ENCODE data around the gene BRWD1. TPM values are rescaled to one million over a fixed set of nuclear protein-coding genes. Genes with fewer than 3 reads are reported as not detected.

The BRWD1 gene
- polyA plus RNA-seq, 1 donor from 2014 or later, result 246 TPM

DNA sequence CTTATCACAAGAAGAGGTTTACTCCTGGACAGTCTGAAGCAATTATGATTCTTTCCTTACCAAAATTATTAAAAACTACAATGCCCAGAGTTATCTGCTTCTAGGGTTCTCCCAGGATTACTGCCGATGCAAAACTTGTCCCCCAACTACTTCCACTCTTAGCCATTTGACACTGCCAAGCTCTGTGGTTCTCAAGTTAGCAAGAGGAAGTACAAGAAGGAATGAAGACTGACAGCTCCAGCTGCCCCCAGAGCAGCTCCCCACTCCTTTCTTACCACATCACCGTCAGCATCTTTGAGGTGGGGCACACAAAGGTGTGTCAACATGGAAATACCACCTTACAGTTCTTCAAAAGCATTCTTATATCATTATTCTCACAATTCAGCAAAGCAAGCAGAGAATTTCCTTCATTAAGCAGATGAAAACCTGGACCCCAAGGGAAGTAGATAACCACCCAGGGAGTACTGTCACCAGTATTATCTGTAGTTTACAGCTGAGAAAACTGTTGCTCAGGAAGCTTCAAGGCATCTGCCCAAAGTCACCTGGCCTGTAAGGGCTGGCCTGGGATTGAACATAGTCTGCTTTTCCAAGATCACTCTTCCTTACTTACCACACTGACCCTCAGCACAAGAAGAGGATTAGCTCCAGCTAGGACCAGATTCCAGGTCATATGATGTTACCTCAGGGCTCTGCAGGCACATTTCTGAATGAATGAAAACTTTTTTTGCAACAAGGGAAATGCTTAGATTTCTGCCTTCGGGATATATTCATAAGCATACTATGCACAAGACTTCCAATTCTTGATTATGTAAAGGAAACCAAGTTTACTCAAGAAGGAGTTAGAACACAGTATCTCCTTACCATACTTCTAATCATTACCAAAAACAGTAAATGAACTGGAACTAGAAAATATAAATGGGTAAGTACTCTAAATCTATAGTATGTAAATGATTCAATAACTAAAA lies 139.4 kb downstream of the BRWD1 start:
- H3K79me2 ChIP-seq (replicated peaks; ENCODE audit: insufficient read depth, low read length), result no peaks in the 10 kb centered on the region
- H3K27ac ChIP-seq (ENCODE audit: low read length), result no peak overlapping the region
- H3K9ac ChIP-seq (ENCODE audit: low read length), result no peak overlapping the region
- no peak overlapping the region for H2AFZ ChIP-seq (ENCODE audit: low read depth, low read length)
- H3K9me3 ChIP-seq (ENCODE audit: low read length), result no peaks in the 10 kb centered on the region
- no peaks in the 10 kb centered on the region for H4K20me1 ChIP-seq (ENCODE audit: insufficient read depth)
- no peaks in the 10 kb centered on the region for H3F3A ChIP-seq (ENCODE audit: insufficient read depth, low read length, poor library complexity, severe bottlenecking)
- TF ChIP-seq TAF1 (IDR thresholded peaks at IDR 0.05; ENCODE audit: low read depth), result no peak
- TF ChIP-seq EP300 (conservative IDR thresholded peaks at IDR 0.05; ENCODE audit: poor library complexity, severe bottlenecking), result no peak
- TF ChIP-seq, protein P1, sequence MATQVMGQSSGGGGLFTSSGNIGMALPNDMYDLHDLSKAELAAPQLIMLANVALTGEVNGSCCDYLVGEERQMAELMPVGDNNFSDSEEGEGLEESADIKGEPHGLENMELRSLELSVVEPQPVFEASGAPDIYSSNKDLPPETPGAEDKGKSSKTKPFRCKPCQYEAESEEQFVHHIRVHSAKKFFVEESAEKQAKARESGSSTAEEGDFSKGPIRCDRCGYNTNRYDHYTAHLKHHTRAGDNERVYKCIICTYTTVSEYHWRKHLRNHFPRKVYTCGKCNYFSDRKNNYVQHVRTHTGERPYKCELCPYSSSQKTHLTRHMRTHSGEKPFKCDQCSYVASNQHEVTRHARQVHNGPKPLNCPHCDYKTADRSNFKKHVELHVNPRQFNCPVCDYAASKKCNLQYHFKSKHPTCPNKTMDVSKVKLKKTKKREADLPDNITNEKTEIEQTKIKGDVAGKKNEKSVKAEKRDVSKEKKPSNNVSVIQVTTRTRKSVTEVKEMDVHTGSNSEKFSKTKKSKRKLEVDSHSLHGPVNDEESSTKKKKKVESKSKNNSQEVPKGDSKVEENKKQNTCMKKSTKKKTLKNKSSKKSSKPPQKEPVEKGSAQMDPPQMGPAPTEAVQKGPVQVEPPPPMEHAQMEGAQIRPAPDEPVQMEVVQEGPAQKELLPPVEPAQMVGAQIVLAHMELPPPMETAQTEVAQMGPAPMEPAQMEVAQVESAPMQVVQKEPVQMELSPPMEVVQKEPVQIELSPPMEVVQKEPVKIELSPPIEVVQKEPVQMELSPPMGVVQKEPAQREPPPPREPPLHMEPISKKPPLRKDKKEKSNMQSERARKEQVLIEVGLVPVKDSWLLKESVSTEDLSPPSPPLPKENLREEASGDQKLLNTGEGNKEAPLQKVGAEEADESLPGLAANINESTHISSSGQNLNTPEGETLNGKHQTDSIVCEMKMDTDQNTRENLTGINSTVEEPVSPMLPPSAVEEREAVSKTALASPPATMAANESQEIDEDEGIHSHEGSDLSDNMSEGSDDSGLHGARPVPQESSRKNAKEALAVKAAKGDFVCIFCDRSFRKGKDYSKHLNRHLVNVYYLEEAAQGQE (IDR thresholded peaks at IDR 0.05; ENCODE audit: borderline replicate concordance), result no peak
- no peaks in the 10 kb centered on the region for H3K27me3 ChIP-seq (ENCODE audit: insufficient read depth, low read depth, low read length)
- no peaks in the 10 kb centered on the region for H3K9me2 ChIP-seq (ENCODE audit: insufficient read depth, low read length)
- no peak overlapping the region for H3K4me2 ChIP-seq (ENCODE audit: low read length)
- no peak overlapping the region for H3K4me3 ChIP-seq (ENCODE audit: low read length)
- no peaks in the 10 kb centered on the region for H3K36me3 ChIP-seq (ENCODE audit: insufficient read depth, low read length)

DNA sequence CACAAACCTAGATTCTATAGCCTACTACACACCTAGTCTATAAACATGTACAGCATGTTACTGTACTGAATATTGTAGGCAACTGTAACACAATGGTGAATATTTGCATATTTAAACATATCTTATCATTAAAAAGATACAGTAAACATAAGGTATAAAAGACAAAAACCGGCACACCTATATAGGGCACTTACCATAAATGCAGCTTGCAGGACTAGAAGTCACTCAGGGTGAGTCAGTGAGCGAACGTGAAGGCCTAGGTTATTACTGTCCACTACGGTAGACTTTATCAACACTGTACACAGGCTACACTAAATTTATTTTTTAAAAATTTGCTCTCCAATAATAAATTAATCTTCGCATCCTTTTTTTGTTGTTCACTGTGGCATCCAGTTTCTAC lies 143.5 kb downstream of the BRWD1 start:
- H3K27ac ChIP-seq (ENCODE audit: low read length), result no peak overlapping the region
- H3K36me3 ChIP-seq (ENCODE audit: insufficient read depth, low read length), result no peaks in the 10 kb centered on the region
- H3K9ac ChIP-seq (ENCODE audit: low read length), result no peak overlapping the region
- no peaks in the 10 kb centered on the region for H4K20me1 ChIP-seq (ENCODE audit: insufficient read depth)
- H2AFZ ChIP-seq (ENCODE audit: low read depth, low read length), result no peak overlapping the region
- peaks cover 5% of the 10 kb centered on the region for H3K9me3 ChIP-seq (ENCODE audit: low read length)
- no peaks in the 10 kb centered on the region for H3K79me2 ChIP-seq (replicated peaks; ENCODE audit: insufficient read depth, low read length)
- TF ChIP-seq POLR2AphosphoS5 (IDR thresholded peaks at IDR 0.05) (no peak), EZH2 (IDR thresholded peaks at IDR 0.05; ENCODE audit: borderline replicate concordance, insufficient read depth, low read length, poor library complexity, severe bottlenecking) (no peak), TAF1 (IDR thresholded peaks at IDR 0.05; ENCODE audit: low read depth) (no peak), RAD21 (conservative IDR thresholded peaks at IDR 0.05) (no peak), MXI1 (conservative IDR thresholded peaks at IDR 0.05; ENCODE audit: poor library complexity, severe bottlenecking) (no peak), SMC3 (conservative IDR thresholded peaks at IDR 0.05; ENCODE audit: poor library complexity) (no peak), EP300 (conservative IDR thresholded peaks at IDR 0.05; ENCODE audit: poor library complexity, severe bottlenecking) (no peak)
- TF ChIP-seq, protein P1 (IDR thresholded peaks at IDR 0.05; ENCODE audit: borderline replicate concordance), result no peak
- TF ChIP-seq, protein P2, sequence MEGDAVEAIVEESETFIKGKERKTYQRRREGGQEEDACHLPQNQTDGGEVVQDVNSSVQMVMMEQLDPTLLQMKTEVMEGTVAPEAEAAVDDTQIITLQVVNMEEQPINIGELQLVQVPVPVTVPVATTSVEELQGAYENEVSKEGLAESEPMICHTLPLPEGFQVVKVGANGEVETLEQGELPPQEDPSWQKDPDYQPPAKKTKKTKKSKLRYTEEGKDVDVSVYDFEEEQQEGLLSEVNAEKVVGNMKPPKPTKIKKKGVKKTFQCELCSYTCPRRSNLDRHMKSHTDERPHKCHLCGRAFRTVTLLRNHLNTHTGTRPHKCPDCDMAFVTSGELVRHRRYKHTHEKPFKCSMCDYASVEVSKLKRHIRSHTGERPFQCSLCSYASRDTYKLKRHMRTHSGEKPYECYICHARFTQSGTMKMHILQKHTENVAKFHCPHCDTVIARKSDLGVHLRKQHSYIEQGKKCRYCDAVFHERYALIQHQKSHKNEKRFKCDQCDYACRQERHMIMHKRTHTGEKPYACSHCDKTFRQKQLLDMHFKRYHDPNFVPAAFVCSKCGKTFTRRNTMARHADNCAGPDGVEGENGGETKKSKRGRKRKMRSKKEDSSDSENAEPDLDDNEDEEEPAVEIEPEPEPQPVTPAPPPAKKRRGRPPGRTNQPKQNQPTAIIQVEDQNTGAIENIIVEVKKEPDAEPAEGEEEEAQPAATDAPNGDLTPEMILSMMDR (IDR thresholded peaks at IDR 0.05; ENCODE audit: poor library complexity, severe bottlenecking), result no peak
- H3K27me3 ChIP-seq (ENCODE audit: insufficient read depth, low read depth, low read length), result no peaks in the 10 kb centered on the region
- H3K4me3 ChIP-seq (ENCODE audit: low read length), result no peak overlapping the region
- H3K9me2 ChIP-seq (ENCODE audit: insufficient read depth, low read length), result no peaks in the 10 kb centered on the region
- H3F3A ChIP-seq (ENCODE audit: insufficient read depth, low read length, poor library complexity, severe bottlenecking), result no peaks in the 10 kb centered on the region
- H3K4me2 ChIP-seq (ENCODE audit: low read length), result no peak overlapping the region

Data from neural cell (in vitro differentiated cells).